GM12878 (cell line): ENCODE data around the gene PSMD1. TPM values are rescaled to one million over a fixed set of nuclear protein-coding genes. Genes with fewer than 3 reads are reported as not detected.

Experiments used
- ATAC-seq: fragments of 200-7000 bp; cut with Tn5 transposase; 3 replicates; pipeline ENCODE4 v1.9.1; 2020; ENCODE audit warnings: mild to moderate bottlenecking, moderate library complexity
- BruUV-seq: library from RNA; stranded (reverse); fragments of 400-500 nt; replicated peaks from 2 replicates; lab custom pipeline; 2021; lab: Mats Ljungman, UMichigan
- CTCF ChIA-PET: fragments of 300-600 bp; sonication (Branson Sonifier 250); formaldehyde crosslinking; extraction: SDS; loops from one replicate; lab custom pipeline; 2021; ENCODE audit warnings: inconsistent platforms; lab: Yijun Ruan, JAX
- POLR2A ChIA-PET: fragments of 350-600 bp; formaldehyde crosslinking; extraction: SDS; loops from one replicate; lab custom pipeline; 2021; ENCODE audit warnings: inconsistent platforms; lab: Charles Lee
- RAD21 ChIA-PET: fragments of 300-600 bp; sonication (Branson Sonifier 250); formaldehyde crosslinking; loops from one replicate; lab custom pipeline; 2023; ENCODE audit warnings: antibody characterized with exemption; ENCODE audit not compliant: unreplicated experiment; lab: Charles Lee
- SMC1A ChIA-PET: fragments of 300-600 bp; sonication (Branson Sonifier 250); formaldehyde crosslinking; loops from one replicate; lab custom pipeline; 2023; ENCODE audit not compliant: unreplicated experiment, uncharacterized antibody; lab: Charles Lee
- DNase-seq: peaks from one replicate; pipeline ENCODE4 v3.0.0-alpha.2; 2011; ENCODE audit warnings: low read depth, low spot score
- FAIRE-seq: peaks from 3 replicates; lab custom pipeline; 2011; peaks lifted over from hg19 to GRCh38; lab: Jason Lieb, UNC
- H2AFZ ChIP-seq: 2 replicates; pipeline ENCODE4 v1.6.0; 2011; ENCODE audit warnings: low read depth, low read length, control low read depth; ENCODE audit not compliant: control insufficient read depth
- H3K27ac ChIP-seq: 2 replicates; pipeline ENCODE4 v1.5.1; 2011; ENCODE audit warnings: control low read depth; ENCODE audit not compliant: control insufficient read depth, insufficient read depth
- H3K27me3 ChIP-seq, 2 experiments: replicated peaks in 1 of 2; 2 replicates each; pipeline versions ENCODE4 v1.6.0 to v1.6.1; 2011; ENCODE audit warnings: low read length in 1 of 2; ENCODE audit not compliant: control insufficient read depth in 2 of 2, insufficient read depth in 2 of 2
- H3K36me3 ChIP-seq, 2 experiments: 2 replicates each; pipeline ENCODE4 v1.5.1; 2011; ENCODE audit warnings: low read length in 1 of 2; ENCODE audit not compliant: control insufficient read depth in 2 of 2, insufficient read depth in 2 of 2
- H3K4me1 ChIP-seq: 2 replicates; pipeline ENCODE4 v1.6.1; 2011; ENCODE audit warnings: mild to moderate bottlenecking, low read length, moderate library complexity, mixed read lengths; ENCODE audit not compliant: control insufficient read depth, insufficient read depth
- H3K4me2 ChIP-seq: 2 replicates; pipeline ENCODE4 v1.6.0; 2011; ENCODE audit warnings: control low read depth; ENCODE audit not compliant: control insufficient read depth, insufficient read depth
- H3K4me3 ChIP-seq: fragments of 200-600 bp; sonication (generic); 2 replicates; pipeline ENCODE4 v1.5.1; 2016
- H3K79me2 ChIP-seq: 2 replicates; pipeline ENCODE4 v1.6.0; 2011; ENCODE audit warnings: low read length; ENCODE audit not compliant: control insufficient read depth, insufficient read depth
- H3K9ac ChIP-seq: 2 replicates; pipeline ENCODE4 v1.8.0; 2011; ENCODE audit warnings: low read length, control low read depth, mixed read lengths; ENCODE audit not compliant: control insufficient read depth, insufficient read depth
- H3K9me3 ChIP-seq: replicated peaks from 3 replicates; pipeline ENCODE4 v1.5.1; 2011; ENCODE audit warnings: mild to moderate bottlenecking, low read length; ENCODE audit not compliant: control insufficient read depth, insufficient read depth
- H4K20me1 ChIP-seq: 2 replicates; pipeline ENCODE4 v1.6.0; 2011; ENCODE audit not compliant: control insufficient read depth, insufficient read depth
- CBX3 ChIP-seq: fragments of 200-600 bp; sonication (generic); IDR thresholded peaks from 2 replicates; pipeline ENCODE4 v1.6.1; 2016; ENCODE audit warnings: low read depth, borderline replicate concordance
- GABPA ChIP-seq: IDR thresholded peaks from 2 replicates; pipeline ENCODE4 v1.6.1; 2014; ENCODE audit warnings: antibody characterized with exemption, low read depth, mild to moderate bottlenecking, inconsistent platforms
- IKZF2 ChIP-seq, 2 experiments: fragments of 450-650 bp; IDR thresholded peaks; 2 replicates each; pipeline ENCODE4 v1.6.1; 2017; ENCODE audit warnings: mild to moderate bottlenecking in 2 of 2, moderate library complexity in 2 of 2
- KAT2A ChIP-seq: conservative IDR thresholded peaks from 2 replicates; pipeline ENCODE4 v1.6.1; 2011; ENCODE audit warnings: low read depth, low read length; ENCODE audit not compliant: control insufficient read depth
- NFIC ChIP-seq: IDR thresholded peaks from 2 replicates; pipeline ENCODE4 v1.6.1; 2012; ENCODE audit warnings: low read depth, mild to moderate bottlenecking, inconsistent platforms, low read length, moderate library complexity
- NFYA ChIP-seq: IDR thresholded peaks from 2 replicates; pipeline ENCODE4 v1.6.1; 2011; ENCODE audit warnings: low read depth, mild to moderate bottlenecking, low read length, improper control_type of control experiment, borderline replicate concordance
- NFYB ChIP-seq: IDR thresholded peaks from 2 replicates; pipeline ENCODE4 v1.6.1; 2011; ENCODE audit warnings: low read depth, mild to moderate bottlenecking, low read length, improper control_type of control experiment, moderate library complexity; ENCODE audit not compliant: insufficient read depth
- NRF1 ChIP-seq: conservative IDR thresholded peaks from 2 replicates; pipeline ENCODE4 v1.6.1; 2011; ENCODE audit warnings: mild to moderate bottlenecking, low read depth, low read length, improper control_type of control experiment
- RAD21 ChIP-seq: IDR thresholded peaks from 2 replicates; pipeline ENCODE4 v1.6.1; 2011; ENCODE audit warnings: mild to moderate bottlenecking, low read depth, low read length, moderate library complexity; ENCODE audit not compliant: insufficient read depth
- SIX5 ChIP-seq: IDR thresholded peaks from 2 replicates; pipeline ENCODE4 v1.6.1; 2011; ENCODE audit warnings: mild to moderate bottlenecking, low read depth, low read length, moderate library complexity; ENCODE audit not compliant: severe bottlenecking
- SPI1 ChIP-seq: IDR thresholded peaks from 2 replicates; pipeline ENCODE4 v1.6.1; 2011; ENCODE audit warnings: low read depth, mild to moderate bottlenecking, low read length, moderate library complexity, borderline replicate concordance; ENCODE audit not compliant: insufficient read depth
- TCF7 ChIP-seq: IDR thresholded peaks from 2 replicates; pipeline ENCODE4 v1.6.1; 2014; ENCODE audit warnings: antibody characterized with exemption, borderline replicate concordance
- WGBS: methylation state at CpG from one replicate; pipeline ENCODE4 v1.1.6; 2016; ENCODE audit warnings: low lambda C conversion rate; ENCODE audit not compliant: insufficient replicate concordance, insufficient coverage; ENCODE audit errors: missing lambda C conversion rate; 5-methylcytosine and 5-hydroxymethylcytosine counted together
- in situ Hi-C: fragments of 300-500 bp; cut with MboI; formaldehyde crosslinking; loops from 9 replicates; pipeline ENCODE4 v1.14.3; 2018; ENCODE audit warnings: mixed read lengths
- intact Hi-C: fragments of 100-400 bp; cut with micrococcal nuclease; formaldehyde crosslinking; loops from one replicate; pipeline ENCODE4 v1.14.2; 2022; ENCODE audit not compliant: unreplicated experiment
- polyA plus RNA-seq, 11 experiments: library from polyadenylated mRNA; depleted of rRNA in 4 of 11; unstranded in 6 of 11; stranded (reverse) in 5 of 11; fragments of >200 nt; fragmentation: Nextera tagmentation in 4 of 11; fragmentation: Illumina TruSeq in 1 of 11; extraction: Ambion mirVana in 4 of 11; extraction: Trizol in 1 of 11; gene quantifications; 1 replicate in 1 of 11; 2 replicates in 10 of 11; pipeline versions ENCODE4 v1.2.1 to v1.2.3, GENCODE V29; 2011 to 2016; ENCODE audit warnings: inconsistent platforms in 2 of 11, missing spikeins in 2 of 11, low read depth in 1 of 11
- total RNA-seq, 4 experiments: library from RNA; depleted of rRNA in 3 of 4; stranded (reverse); fragments of >200 nt in 3 of 4; fragmentation: Illumina TruSeq in 1 of 4; extraction: Trizol in 1 of 4; gene quantifications; 2 replicates each; pipeline versions ENCODE4 v1.2.1 to v1.2.3, GENCODE V29; 2013 to 2021
- TF ChIP-seq, protein P1 (sequence below): IDR thresholded peaks from 2 replicates; pipeline ENCODE4 v1.6.1; 2012; ENCODE audit warnings: low read depth, low read length, improper control_type of control experiment
- TF ChIP-seq, protein P2 (sequence below): fragments of 450-650 bp; IDR thresholded peaks from 2 replicates; pipeline ENCODE4 v1.6.1; 2016; ENCODE audit warnings: mild to moderate bottlenecking

PSMD1 gene
- total and polyA plus RNA-seq, 10 of the 15 experiments (the other 5 are each of a cell fraction or from before 2014, with no cell fraction given): 87.4 to 220 (median 139) TPM

DNA sequence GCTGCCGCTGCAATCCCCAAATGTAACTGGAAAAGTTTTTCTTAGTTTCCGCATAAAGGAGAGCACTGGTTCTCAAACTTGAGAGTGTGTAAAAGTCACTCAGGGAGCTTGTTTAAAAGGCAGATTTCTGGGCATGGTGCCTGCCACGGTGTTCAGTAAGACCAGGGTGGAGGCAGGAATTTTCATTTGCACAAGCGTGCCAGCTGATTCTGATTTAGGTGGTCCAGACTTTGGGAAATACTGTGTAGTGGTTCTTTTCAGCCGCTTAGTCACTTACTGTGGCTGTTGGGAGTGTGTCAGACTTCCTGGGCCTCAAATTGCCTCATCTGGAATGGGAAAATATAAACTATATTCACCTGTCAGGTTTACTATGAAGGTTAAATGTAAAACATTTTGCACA, 142.6 kb downstream of the PSMD1 start:
- no peak for DNase-seq
- intact Hi-C loops: loop anchor here (10.0 kb wide), 1 partner anchor 94 kb away; no protein-coding TSS in a partner anchor
- peak overlapping the region; percentile 99 for H2AFZ ChIP-seq
- TF ChIP-seq KAT2A (no peak), CBX3 (no peak), SIX5 (no peak), NRF1 (no peak), IKZF2 (IDR thresholded peaks at IDR 0.05) (no peak), NFYB (no peak), RAD21 (no peak), NFYA (no peak), SPI1 (no peak), NFIC (no peak), TCF7 (no peak), GABPA (no peak)
- TF ChIP-seq, protein P1, sequence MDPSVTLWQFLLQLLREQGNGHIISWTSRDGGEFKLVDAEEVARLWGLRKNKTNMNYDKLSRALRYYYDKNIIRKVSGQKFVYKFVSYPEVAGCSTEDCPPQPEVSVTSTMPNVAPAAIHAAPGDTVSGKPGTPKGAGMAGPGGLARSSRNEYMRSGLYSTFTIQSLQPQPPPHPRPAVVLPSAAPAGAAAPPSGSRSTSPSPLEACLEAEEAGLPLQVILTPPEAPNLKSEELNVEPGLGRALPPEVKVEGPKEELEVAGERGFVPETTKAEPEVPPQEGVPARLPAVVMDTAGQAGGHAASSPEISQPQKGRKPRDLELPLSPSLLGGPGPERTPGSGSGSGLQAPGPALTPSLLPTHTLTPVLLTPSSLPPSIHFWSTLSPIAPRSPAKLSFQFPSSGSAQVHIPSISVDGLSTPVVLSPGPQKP: no peak
- TF ChIP-seq, protein P2, sequence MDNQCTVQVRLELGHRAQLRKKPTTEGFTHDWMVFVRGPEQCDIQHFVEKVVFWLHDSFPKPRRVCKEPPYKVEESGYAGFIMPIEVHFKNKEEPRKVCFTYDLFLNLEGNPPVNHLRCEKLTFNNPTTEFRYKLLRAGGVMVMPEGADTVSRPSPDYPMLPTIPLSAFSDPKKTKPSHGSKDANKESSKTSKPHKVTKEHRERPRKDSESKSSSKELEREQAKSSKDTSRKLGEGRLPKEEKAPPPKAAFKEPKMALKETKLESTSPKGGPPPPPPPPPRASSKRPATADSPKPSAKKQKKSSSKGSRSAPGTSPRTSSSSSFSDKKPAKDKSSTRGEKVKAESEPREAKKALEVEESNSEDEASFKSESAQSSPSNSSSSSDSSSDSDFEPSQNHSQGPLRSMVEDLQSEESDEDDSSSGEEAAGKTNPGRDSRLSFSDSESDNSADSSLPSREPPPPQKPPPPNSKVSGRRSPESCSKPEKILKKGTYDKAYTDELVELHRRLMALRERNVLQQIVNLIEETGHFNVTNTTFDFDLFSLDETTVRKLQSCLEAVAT: no peak
- TF ChIP-seq, all 136 proteins: peak for 0
- no peaks in the 10 kb centered on the region for H4K20me1 ChIP-seq
- ATAC-seq (no peak), FAIRE-seq (peak; percentile 73)
- H3K4me3 ChIP-seq: peak overlapping the region; percentile 97; the same call in 1 of the 2 replicates
- H3K36me3 ChIP-seq: no peaks in the 10 kb centered on the region; a peak in 1 of 4 replicates
- in situ Hi-C loops: no loop called here
- BruUV-seq: no TSS peak
- peak overlapping the region; percentile 99 for H3K4me2 ChIP-seq
- ChIA-PET POLR2A (interaction anchor here (1.4 kb wide), 1 partner anchor 104 kb away, joined by 3 read pairs; no protein-coding TSS in a partner anchor), CTCF (interaction anchor here (1.0 to 2.1 kb wide), 3 partner anchors 28 to 253 kb away, joined by 4 to 8 read pairs (median 5); no protein-coding TSS in a partner anchor), SMC1A (interaction anchor here (1.9 kb wide), 1 partner anchor 19 kb away, joined by 10 read pairs; no protein-coding TSS in a partner anchor), RAD21 (interaction anchor here (2.1 kb wide), 1 partner anchor 19 kb away, joined by 12 read pairs; no protein-coding TSS in a partner anchor)
- no peaks in the 10 kb centered on the region for H3K9me3 ChIP-seq
- no peak overlapping the region for H3K27ac ChIP-seq
- peak overlapping the region; percentile 86 for H3K9ac ChIP-seq
- WGBS: 44% methylated on average over 5 of the region's 5 CpGs
- H3K4me1 ChIP-seq: peaks cover 6% of the 10 kb centered on the region
- H3K27me3 ChIP-seq: no peaks in the 10 kb centered on the region
- no peaks in the 10 kb centered on the region for H3K79me2 ChIP-seq
